ENCODE data around the gene CDH18.

CDH18 gene, protein sequence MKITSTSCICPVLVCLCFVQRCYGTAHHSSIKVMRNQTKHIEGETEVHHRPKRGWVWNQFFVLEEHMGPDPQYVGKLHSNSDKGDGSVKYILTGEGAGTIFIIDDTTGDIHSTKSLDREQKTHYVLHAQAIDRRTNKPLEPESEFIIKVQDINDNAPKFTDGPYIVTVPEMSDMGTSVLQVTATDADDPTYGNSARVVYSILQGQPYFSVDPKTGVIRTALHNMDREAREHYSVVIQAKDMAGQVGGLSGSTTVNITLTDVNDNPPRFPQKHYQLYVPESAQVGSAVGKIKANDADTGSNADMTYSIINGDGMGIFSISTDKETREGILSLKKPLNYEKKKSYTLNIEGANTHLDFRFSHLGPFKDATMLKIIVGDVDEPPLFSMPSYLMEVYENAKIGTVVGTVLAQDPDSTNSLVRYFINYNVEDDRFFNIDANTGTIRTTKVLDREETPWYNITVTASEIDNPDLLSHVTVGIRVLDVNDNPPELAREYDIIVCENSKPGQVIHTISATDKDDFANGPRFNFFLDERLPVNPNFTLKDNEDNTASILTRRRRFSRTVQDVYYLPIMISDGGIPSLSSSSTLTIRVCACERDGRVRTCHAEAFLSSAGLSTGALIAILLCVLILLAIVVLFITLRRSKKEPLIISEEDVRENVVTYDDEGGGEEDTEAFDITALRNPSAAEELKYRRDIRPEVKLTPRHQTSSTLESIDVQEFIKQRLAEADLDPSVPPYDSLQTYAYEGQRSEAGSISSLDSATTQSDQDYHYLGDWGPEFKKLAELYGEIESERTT

GRCh38 chr5:19987612-19988361 lies at the start of gene CDH18:
TSS of gene CDH18 (minus strand) at chr5:19988200. CDS start at chr5:19838986, 149,214 bp downstream.
- DNase-seq (ENCODE audit: low spot score) = no peak

- no peak for DNase-seq (ENCODE audit: low spot score)
These were observed 46.7 kb upstream of the CDH18 start for GRCh38 chr5:20034717-20035116.

- DNase-seq (ENCODE audit: low spot score) = no peak
These were observed 45.9 kb upstream of the CDH18 start for GRCh38 chr5:20033881-20034280.

DNA sequence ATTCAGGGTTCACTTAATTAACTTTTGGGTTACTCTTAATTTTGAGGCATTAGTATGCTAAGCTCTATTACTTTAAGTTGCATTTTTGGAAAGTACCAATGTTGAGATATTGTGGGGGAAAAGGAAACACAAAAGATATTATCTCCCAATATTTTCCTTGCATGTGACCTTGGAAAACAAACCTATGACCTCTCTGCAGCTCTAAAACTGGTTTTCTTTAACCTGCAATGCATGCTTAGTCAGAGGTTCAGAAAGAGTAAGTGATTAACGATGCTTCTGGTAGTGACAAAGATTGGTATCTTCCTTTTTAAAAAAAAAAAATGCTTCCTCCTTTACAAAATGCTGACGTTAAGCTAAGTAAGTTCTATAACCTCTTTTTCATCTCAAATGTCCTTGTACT lies 44.9 kb upstream of the CDH18 start:
- no peak for DNase-seq (ENCODE audit: low spot score)

- DNase-seq (ENCODE audit: low spot score) = no peak
These were observed 42.1 kb upstream of the CDH18 start for GRCh38 chr5:20030125-20030524.

DNA sequence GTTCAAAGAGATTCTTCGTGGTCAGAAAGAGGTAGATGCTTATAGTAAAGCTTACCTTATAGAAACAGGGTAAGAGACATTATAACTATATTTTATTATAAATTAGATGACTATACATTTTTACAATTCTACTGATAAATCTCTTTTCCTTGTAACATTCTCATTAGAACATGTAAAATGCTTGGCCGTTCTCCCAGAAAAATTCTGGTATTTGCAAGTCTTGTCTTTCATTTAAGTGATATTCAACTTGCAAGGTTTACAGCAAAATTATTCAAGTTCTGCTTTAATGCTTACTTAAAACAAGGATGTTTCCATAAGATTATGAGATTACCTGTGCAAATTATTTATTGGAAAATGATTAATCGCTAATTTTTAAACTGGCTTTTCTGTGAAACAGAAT lies 41.3 kb upstream of the CDH18 start:
- no peak for DNase-seq (ENCODE audit: low spot score)

- no peak for DNase-seq (ENCODE audit: low spot score)
These were observed 40.5 kb upstream of the CDH18 start for GRCh38 chr5:20028506-20028905.

DNA sequence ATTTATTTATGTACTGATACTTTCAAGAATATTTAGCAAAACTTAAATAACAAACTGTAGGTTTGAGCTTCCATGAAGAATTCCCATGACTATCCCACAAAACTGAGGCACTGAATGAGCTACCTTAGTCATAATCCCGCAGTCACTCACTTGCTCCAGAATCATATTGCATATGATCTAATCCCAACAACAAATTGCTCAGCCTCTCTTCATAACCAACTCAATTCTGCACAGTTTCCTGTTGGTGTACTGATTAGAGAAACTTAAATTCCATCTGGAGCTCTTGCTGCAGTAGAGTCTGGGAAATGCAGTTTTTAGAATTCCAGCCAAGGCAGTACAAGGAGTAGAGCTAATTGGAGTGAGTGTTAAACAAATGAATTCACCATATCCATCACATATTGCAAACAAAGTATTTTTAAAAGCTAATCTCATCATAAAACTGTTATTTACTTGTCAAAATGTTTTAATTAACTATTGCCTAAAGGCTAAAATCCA lies 35.7 kb upstream of the CDH18 start:
- no peak for DNase-seq (ENCODE audit: low spot score)

- DNase-seq (ENCODE audit: low spot score) = no peak
These were observed 32.2 kb upstream of the CDH18 start for GRCh38 chr5:20020247-20020646.

DNA sequence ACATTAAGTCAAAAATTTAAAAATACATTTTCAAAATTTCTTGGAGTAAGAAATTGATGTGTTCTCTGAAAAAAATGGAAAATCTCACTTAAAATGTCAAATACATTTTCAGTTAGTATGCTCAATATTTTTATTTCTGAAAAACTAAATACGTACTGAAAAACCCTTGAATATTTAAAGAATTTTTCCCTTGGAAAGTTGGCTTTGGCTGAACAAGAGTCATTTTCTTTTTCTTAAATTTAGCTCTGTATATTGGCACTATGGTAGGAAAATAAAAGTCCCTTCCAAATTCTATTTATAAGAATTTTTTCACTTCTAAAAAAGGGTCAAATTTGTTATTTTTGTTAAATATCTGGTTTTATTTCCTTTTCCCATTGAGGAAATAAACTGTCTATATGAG lies 29.0 kb upstream of the CDH18 start:
- no peak for DNase-seq (ENCODE audit: low spot score)

DNA sequence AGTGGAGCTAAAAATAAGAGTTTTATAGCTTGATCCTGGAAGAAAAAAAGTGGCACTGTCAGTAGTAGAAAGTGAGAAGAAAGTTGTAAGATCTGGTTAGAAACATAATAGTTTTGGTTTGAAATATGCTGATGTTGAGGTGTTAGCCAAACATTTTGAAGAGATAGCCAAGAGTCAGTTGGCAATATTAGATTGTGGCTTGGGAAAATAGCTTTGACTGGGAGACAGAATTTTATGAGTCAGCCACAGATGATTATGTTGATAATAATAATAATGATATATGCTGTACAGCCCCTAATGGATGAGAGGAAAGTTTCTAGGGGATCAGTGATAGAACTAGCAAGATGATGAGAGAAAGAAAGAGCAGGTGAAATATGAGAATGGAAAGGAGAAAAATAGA lies 12.4 kb upstream of the CDH18 start:
- DNase-seq (ENCODE audit: low spot score) = no peak

- DNase-seq (ENCODE audit: low spot score) = no peak
These were observed 457 bp upstream of the CDH18 start for GRCh38 chr5:19988457-19988856.

- DNase-seq (ENCODE audit: low spot score) = no peak
These were observed 1.2 kb downstream of the CDH18 start for GRCh38 chr5:19986806-19987205.

- DNase-seq (ENCODE audit: low spot score) = no peak
These were observed 1.9 kb downstream of the CDH18 start for GRCh38 chr5:19986031-19986619.

DNA sequence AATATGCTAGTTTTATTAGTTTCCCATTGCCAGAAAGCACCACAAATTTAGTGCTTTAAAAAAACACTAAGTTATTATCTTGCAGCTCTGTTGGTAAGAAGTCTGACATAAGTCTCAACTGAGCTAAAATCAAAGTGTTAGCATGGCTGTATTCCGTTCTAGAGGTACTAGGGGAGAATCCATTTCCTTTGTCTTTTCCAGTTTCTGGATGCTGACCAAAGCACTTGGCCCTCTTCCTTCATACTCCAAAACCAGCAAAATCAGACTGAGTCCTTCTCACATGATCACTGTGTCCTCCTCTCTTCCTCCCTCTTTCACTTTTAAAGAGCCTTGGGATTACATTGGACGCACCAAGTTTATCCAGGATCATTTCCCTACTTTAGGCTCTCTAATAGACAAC lies 9.5 kb downstream of the CDH18 start:
- no peak for DNase-seq (ENCODE audit: low spot score)

- no peak for DNase-seq (ENCODE audit: low spot score)
These were observed 10.9 kb downstream of the CDH18 start for GRCh38 chr5:19977099-19977498.

DNA sequence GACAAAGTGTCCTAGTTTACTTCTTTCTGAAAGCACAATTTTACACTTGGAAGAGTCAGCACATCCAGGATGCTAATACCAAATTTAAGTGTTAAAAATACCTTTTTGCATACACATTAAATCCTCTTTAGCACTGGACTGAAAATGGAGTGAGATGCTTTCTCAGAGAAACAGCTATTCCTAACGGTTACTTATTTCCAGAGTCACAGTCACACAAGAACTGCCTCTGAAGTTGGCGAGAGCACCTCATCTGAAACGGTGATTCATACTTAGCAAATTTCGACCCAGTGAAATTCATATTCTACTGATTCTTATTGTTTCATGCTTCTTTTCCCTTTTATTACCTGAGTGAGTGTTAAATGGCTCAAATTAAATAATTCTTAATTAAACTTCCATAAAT lies 12.2 kb downstream of the CDH18 start:
- DNase-seq (ENCODE audit: low spot score) = no peak

DNA sequence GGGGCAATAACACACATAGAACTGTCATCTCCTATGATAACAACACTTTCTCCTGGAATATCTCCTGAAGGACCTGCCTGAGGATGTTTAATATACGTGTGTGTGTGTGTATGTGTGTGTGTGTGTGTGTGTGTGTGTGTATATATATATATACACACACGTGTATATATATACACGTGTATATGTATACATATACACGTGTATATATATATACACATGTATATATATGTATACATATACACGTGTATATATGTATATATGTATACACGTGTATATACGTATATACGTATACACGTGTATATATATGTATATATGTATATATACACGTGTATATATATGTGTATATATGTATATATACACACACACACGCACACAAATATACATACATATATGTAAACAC lies 27.5 kb downstream of the CDH18 start:
- no peak for DNase-seq (ENCODE audit: low spot score)

GRCh38 chr5:19959830-19960384 lies 28.1 kb downstream of the CDH18 start:
- DNase-seq (ENCODE audit: low spot score) = no peak

DNA sequence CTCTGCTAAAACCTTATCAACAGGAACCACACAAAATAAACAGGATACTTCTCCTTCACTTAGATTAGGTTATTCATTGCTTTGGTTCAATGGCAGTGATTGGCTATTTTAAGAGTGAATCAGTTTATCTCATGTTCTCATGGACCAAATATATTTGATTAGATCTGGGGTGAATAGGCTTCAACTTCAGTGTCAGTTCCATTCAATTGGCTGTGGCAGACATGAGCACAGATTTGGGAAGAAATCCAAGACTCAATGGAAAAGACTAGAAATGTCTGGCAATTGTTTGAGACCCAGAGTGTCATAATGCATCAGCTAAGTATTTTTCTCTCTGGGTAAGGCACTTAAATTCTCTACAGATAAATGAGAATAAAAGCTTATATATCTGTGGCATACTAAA lies 37.1 kb downstream of the CDH18 start:
- DNase-seq (ENCODE audit: low spot score) = no peak

DNA sequence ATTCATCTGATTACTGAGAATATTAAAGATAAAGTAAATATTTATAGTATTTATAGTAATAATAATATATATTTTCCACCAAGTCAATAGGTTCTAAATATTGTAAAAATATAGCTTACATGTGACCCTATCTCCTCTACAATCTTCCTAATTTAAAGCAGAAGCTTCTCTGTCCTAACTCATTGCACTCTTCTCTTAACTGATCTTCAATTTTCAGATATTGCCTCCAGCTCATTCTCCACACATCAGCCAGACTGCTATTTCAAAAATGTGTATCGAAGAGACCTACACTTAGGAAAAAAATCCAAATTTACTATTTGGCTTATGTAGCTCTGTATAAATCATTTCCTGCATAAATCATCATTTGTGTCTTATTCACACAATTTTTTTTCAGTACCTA lies 47.8 kb downstream of the CDH18 start:
- no peak for DNase-seq (ENCODE audit: low spot score)

GRCh38 chr5:19930451-19930850 lies 57.5 kb downstream of the CDH18 start:
- no peak for DNase-seq (ENCODE audit: low spot score)

All from CD4-positive, alpha-beta T cell treated with Interleukin-6 at 100 ng/mL for 8 hours (primary cell).